HepG2 (cell line): ENCODE measurements around the gene ANP32B. TPM values are rescaled to one million over a fixed set of nuclear protein-coding genes. Genes with fewer than 3 reads are reported as not detected.
A peak's percentile ranks its signal among the peaks of the same experiment; 100 is the strongest.

ENCODE experiments used
- BHLHE40 ChIP-seq: IDR thresholded peaks from 2 replicates; pipeline ENCODE4 v1.6.1; 2011; ENCODE audit warnings: low read length, improper control_type of control experiment
- GATAD2A ChIP-seq: IDR thresholded peaks from 2 replicates; pipeline ENCODE4 v1.6.1; 2016
- IKZF1 ChIP-seq: fragments of 450-650 bp; IDR thresholded peaks from 2 replicates; pipeline ENCODE4 v1.7.1; 2016
- KAT2B ChIP-seq: fragments of 150-350 bp; IDR thresholded peaks from 2 replicates; pipeline ENCODE4 v1.6.1; 2014; ENCODE audit warnings: low read depth, low read length, borderline replicate concordance
- MIER2 ChIP-seq: IDR thresholded peaks from 2 replicates; pipeline ENCODE4 v1.6.1; 2016; ENCODE audit warnings: missing biosample characterization, missing genetic modification reagents
- RBM39 ChIP-seq: fragments of 200-400 bp; formaldehyde crosslinking; IDR thresholded peaks from one replicate; pipeline ENCODE4 v1.6.1; 2018; ENCODE audit warnings: antibody characterized with exemption, mild to moderate bottlenecking, low read depth, low read length; ENCODE audit not compliant: poor library complexity, severe bottlenecking
- SETDB1 ChIP-seq: sonication (generic); formaldehyde crosslinking; IDR thresholded peaks from 2 replicates; pipeline ENCODE4 v1.5.1; 2020; ENCODE audit warnings: missing genetic modification reagents, mild to moderate bottlenecking, borderline replicate concordance
- ZNF883 ChIP-seq: sonication (generic); formaldehyde crosslinking; IDR thresholded peaks from 2 replicates; pipeline ENCODE4 v1.5.1; 2020; ENCODE audit warnings: mild to moderate bottlenecking, missing genetic modification reagents; ENCODE audit errors: not compliant biosample characterization
- polyA plus RNA-seq, 8 experiments: library from polyadenylated mRNA; depleted of rRNA in 3 of 8; stranded (reverse) in 7 of 8; unstranded in 1 of 8; fragments of >200 nt; fragmentation: Illumina TruSeq in 4 of 8; extraction: Trizol in 4 of 8; gene quantifications; 2 replicates each; pipeline versions ENCODE4 v1.2.1 to v1.2.3, GENCODE V29; 2011 to 2016; ENCODE audit warnings: low read depth in 4 of 8, missing spikeins in 1 of 8, mixed read lengths in 1 of 8; ENCODE audit not compliant: insufficient read depth in 1 of 8
- total RNA-seq, 5 experiments: library from RNA; depleted of rRNA; stranded (reverse); fragments of >200 nt; fragmentation: Illumina TruSeq; extraction: Trizol; gene quantifications; 2 replicates each; pipeline ENCODE4 v1.2.3, GENCODE V29; 2016; ENCODE audit warnings: low read depth in 1 of 5
- TF ChIP-seq, protein P1 (sequence below), 2 experiments: fragments of 450-650 bp in 1 of 2; sonication (generic) in 1 of 2; formaldehyde crosslinking in 1 of 2; IDR thresholded peaks; 2 replicates each; pipeline versions ENCODE4 v1.6.1 to v1.8.0; 2016 to 2022; ENCODE audit warnings: antibody characterized with exemption in 1 of 2, mild to moderate bottlenecking in 1 of 2, missing genetic modification reagents in 1 of 2
- TF ChIP-seq, protein P2 (sequence below), 2 experiments: IDR thresholded peaks; 2 replicates each; pipeline ENCODE4 v1.6.1; 2011 to 2012; ENCODE audit warnings: low read length in 2 of 2, borderline replicate concordance in 1 of 2, low read depth in 1 of 2, mild to moderate bottlenecking in 1 of 2, moderate library complexity in 1 of 2
- TF ChIP-seq, protein P3 (sequence below): IDR thresholded peaks from 2 replicates; pipeline ENCODE4 v1.6.1; 2016; ENCODE audit warnings: control low read depth
- TF ChIP-seq, protein P4 (sequence below): sonication (generic); formaldehyde crosslinking; IDR thresholded peaks from 2 replicates; pipeline ENCODE4 v1.5.1; 2020; ENCODE audit warnings: missing genetic modification reagents, mild to moderate bottlenecking, borderline replicate concordance

ANP32B gene
- total and polyA plus RNA-seq, 2 of the 13 experiments (the other 11 are each of a cell fraction or from before 2014, with no cell fraction given) = 22.1 to 37.5 TPM

DNA sequence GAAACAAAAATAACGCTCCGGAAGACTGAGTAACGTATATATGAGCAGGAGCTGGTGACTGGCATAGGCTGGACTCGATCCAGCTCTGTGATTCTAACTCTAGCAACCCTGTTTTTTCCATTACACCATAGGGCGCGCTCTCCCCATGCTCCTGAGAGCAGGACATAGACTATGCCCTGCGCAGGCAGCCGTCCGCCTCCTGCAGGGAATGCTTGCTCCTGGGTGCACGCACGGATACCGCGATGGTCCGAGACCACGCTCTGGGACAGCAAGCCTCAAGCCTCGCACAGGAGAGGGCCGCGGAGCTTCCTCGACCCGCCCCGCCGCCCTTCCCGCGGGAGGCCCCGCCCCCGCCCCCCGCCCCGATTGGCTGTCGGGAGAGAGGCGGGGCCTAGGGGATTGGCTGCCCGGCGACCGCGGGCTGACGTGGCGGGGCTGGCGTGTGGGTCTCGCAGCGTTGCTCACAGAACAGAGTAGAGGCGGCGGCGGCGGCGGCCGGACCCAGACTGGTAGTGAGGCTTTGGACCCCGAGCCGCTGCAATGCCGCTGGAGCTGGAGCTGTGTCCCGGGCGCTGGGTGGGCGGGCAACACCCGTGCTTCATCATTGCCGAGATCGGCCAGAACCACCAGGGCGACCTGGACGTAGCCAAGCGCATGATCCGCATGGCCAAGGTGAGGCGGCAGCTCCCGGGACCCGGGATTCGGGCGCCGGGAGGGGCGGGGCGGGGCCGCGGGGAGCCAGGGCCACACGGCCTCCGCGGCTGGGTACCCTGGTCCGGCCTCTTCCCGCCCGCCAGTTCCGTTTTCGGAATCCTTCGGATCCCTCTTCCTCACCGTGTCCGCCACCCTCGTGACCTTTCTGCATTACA, 73.4 kb downstream of the ANP32B start, which contains the start of gene NANS (continued):
- TF ChIP-seq, protein P1, sequence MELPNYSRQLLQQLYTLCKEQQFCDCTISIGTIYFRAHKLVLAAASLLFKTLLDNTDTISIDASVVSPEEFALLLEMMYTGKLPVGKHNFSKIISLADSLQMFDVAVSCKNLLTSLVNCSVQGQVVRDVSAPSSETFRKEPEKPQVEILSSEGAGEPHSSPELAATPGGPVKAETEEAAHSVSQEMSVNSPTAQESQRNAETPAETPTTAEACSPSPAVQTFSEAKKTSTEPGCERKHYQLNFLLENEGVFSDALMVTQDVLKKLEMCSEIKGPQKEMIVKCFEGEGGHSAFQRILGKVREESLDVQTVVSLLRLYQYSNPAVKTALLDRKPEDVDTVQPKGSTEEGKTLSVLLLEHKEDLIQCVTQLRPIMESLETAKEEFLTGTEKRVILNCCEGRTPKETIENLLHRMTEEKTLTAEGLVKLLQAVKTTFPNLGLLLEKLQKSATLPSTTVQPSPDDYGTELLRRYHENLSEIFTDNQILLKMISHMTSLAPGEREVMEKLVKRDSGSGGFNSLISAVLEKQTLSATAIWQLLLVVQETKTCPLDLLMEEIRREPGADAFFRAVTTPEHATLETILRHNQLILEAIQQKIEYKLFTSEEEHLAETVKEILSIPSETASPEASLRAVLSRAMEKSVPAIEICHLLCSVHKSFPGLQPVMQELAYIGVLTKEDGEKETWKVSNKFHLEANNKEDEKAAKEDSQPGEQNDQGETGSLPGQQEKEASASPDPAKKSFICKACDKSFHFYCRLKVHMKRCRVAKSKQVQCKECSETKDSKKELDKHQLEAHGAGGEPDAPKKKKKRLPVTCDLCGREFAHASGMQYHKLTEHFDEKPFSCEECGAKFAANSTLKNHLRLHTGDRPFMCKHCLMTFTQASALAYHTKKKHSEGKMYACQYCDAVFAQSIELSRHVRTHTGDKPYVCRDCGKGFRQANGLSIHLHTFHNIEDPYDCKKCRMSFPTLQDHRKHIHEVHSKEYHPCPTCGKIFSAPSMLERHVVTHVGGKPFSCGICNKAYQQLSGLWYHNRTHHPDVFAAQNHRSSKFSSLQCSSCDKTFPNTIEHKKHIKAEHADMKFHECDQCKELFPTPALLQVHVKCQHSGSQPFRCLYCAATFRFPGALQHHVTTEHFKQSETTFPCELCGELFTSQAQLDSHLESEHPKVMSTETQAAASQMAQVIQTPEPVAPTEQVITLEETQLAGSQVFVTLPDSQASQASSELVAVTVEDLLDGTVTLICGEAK (IDR thresholded peaks at IDR 0.05) = no peak
- TF ChIP-seq, protein P1 (CRISPR knock-in tag; IDR thresholded peaks at IDR 0.05) = no peak; the same call in 1 of the 2 replicates
- TF ChIP-seq, protein P2, sequence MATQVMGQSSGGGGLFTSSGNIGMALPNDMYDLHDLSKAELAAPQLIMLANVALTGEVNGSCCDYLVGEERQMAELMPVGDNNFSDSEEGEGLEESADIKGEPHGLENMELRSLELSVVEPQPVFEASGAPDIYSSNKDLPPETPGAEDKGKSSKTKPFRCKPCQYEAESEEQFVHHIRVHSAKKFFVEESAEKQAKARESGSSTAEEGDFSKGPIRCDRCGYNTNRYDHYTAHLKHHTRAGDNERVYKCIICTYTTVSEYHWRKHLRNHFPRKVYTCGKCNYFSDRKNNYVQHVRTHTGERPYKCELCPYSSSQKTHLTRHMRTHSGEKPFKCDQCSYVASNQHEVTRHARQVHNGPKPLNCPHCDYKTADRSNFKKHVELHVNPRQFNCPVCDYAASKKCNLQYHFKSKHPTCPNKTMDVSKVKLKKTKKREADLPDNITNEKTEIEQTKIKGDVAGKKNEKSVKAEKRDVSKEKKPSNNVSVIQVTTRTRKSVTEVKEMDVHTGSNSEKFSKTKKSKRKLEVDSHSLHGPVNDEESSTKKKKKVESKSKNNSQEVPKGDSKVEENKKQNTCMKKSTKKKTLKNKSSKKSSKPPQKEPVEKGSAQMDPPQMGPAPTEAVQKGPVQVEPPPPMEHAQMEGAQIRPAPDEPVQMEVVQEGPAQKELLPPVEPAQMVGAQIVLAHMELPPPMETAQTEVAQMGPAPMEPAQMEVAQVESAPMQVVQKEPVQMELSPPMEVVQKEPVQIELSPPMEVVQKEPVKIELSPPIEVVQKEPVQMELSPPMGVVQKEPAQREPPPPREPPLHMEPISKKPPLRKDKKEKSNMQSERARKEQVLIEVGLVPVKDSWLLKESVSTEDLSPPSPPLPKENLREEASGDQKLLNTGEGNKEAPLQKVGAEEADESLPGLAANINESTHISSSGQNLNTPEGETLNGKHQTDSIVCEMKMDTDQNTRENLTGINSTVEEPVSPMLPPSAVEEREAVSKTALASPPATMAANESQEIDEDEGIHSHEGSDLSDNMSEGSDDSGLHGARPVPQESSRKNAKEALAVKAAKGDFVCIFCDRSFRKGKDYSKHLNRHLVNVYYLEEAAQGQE (IDR thresholded peaks at IDR 0.05; ENCODE audit: borderline replicate concordance in 1 of 2, low read depth in 1 of 2, low read length in 2 of 2) = no peak
- TF ChIP-seq SETDB1 (CRISPR knock-in tag) (no peak), GATAD2A (CRISPR knock-in tag) (peak; percentile 35; the same call in 1 of the 2 replicates), ZNF883 (peak; percentile 91), MIER2 (CRISPR knock-in tag) (no peak), IKZF1 (no peak), RBM39 (no peak), BHLHE40 (0 out of 2 replicates have a peak, but pooled peaks have one; percentile 21), KAT2B (no peak)
- TF ChIP-seq, protein P3, sequence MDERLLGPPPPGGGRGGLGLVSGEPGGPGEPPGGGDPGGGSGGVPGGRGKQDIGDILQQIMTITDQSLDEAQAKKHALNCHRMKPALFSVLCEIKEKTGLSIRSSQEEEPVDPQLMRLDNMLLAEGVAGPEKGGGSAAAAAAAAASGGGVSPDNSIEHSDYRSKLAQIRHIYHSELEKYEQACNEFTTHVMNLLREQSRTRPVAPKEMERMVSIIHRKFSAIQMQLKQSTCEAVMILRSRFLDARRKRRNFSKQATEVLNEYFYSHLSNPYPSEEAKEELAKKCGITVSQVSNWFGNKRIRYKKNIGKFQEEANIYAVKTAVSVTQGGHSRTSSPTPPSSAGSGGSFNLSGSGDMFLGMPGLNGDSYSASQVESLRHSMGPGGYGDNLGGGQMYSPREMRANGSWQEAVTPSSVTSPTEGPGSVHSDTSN (CRISPR knock-in tag) = no peak
- TF ChIP-seq, protein P4, sequence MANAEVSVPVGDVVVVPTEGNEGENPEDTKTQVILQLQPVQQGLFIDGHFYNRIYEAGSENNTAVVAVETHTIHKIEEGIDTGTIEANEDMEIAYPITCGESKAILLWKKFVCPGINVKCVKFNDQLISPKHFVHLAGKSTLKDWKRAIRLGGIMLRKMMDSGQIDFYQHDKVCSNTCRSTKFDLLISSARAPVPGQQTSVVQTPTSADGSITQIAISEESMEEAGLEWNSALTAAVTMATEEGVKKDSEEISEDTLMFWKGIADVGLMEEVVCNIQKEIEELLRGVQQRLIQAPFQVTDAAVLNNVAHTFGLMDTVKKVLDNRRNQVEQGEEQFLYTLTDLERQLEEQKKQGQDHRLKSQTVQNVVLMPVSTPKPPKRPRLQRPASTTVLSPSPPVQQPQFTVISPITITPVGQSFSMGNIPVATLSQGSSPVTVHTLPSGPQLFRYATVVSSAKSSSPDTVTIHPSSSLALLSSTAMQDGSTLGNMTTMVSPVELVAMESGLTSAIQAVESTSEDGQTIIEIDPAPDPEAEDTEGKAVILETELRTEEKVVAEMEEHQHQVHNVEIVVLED (CRISPR knock-in tag) = peak; percentile 76
